ENCODE data around the gene ANKRD24.
"Not testable (repeated sequence)": the region's sequence is repeated elsewhere in the genome, so short reads cannot be mapped to it uniquely, and the experiment has no call there.

Gene ANKRD24

GRCh38 chr19:4174213-4174894 is 8.1 kb upstream of the ANKRD24 start:
- DNase-seq = no peak

- no peak for DNase-seq
These were observed 7.4 kb upstream of the ANKRD24 start for GRCh38 chr19:4174895-4175668.

- no peak for DNase-seq
These were observed 6.9 kb upstream of the ANKRD24 start for GRCh38 chr19:4175669-4175931.

GRCh38 chr19:4177146-4177545 is 5.3 kb upstream of the ANKRD24 start:
- DNase-seq = no peak

- DNase-seq = no peak
These were observed 3.5 kb upstream of the ANKRD24 start for GRCh38 chr19:4178990-4179389.

- no peak for DNase-seq
These were observed 1.4 kb upstream of the ANKRD24 start for GRCh38 chr19:4181053-4181508.

- peak; percentile 52 for DNase-seq
These were observed 1.7 kb downstream of the ANKRD24 start for GRCh38 chr19:4183967-4184717.

GRCh38 chr19:4184718-4185352 is 2.3 kb downstream of the ANKRD24 start:
- DNase-seq = no peak

GRCh38 chr19:4185413-4186086 is 3.1 kb downstream of the ANKRD24 start:
- no peak for DNase-seq

GRCh38 chr19:4186087-4186993 is 3.9 kb downstream of the ANKRD24 start:
- DNase-seq = peak; percentile 81

GRCh38 chr19:4187313-4188122 is 5.0 kb downstream of the ANKRD24 start:
- no peak for DNase-seq

GRCh38 chr19:4189641-4190040 is 7.2 kb downstream of the ANKRD24 start:
- DNase-seq = no peak

- not testable (repeated sequence) for DNase-seq
These were observed 10.0 kb downstream of the ANKRD24 start for GRCh38 chr19:4192537-4192936.

GRCh38 chr19:4194353-4194752 is 11.9 kb downstream of the ANKRD24 start:
- DNase-seq = no peak

GRCh38 chr19:4196009-4196408 is 13.5 kb downstream of the ANKRD24 start:
- no peak for DNase-seq

GRCh38 chr19:4196587-4197148 is 14.2 kb downstream of the ANKRD24 start:
- DNase-seq = no peak

- no peak for DNase-seq
These were observed 14.7 kb downstream of the ANKRD24 start for GRCh38 chr19:4197228-4197624.

GRCh38 chr19:4197625-4198466 is 15.4 kb downstream of the ANKRD24 start:
- peak; percentile 70 for DNase-seq

- DNase-seq = no peak
These were observed 16.1 kb downstream of the ANKRD24 start for GRCh38 chr19:4198467-4199126.
